LNCAP (cell line): ENCODE results near the gene PACS1.

Experiments
- TF ChIP-seq, protein P1 (sequence below): fragments of 450-650 bp; IDR thresholded peaks from 2 replicates; pipeline ENCODE4 v1.5.1; 2017; ENCODE audit warnings: mild to moderate bottlenecking

PACS1 gene

DNA sequence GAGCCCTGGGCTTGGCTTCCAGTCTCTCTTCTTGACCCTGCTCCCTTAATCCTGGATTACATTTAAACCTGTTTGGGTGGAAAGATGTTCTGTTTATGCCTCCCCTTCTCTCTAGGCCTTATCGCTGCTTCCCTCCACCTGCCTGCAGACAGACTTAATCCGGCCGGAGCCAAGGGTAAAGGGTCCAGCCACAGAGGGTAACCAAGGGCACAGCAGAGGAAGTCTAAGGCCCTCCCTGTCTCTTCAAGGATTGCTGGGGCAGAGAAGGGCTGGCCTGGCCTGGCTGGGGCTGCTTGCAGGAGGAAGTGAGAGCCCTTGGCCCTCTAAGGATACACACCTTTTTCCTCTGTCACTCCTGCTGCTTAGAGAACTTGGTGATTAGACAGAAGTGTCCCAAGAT, 23.2 kb upstream of the PACS1 start:
- TF ChIP-seq, protein P1, sequence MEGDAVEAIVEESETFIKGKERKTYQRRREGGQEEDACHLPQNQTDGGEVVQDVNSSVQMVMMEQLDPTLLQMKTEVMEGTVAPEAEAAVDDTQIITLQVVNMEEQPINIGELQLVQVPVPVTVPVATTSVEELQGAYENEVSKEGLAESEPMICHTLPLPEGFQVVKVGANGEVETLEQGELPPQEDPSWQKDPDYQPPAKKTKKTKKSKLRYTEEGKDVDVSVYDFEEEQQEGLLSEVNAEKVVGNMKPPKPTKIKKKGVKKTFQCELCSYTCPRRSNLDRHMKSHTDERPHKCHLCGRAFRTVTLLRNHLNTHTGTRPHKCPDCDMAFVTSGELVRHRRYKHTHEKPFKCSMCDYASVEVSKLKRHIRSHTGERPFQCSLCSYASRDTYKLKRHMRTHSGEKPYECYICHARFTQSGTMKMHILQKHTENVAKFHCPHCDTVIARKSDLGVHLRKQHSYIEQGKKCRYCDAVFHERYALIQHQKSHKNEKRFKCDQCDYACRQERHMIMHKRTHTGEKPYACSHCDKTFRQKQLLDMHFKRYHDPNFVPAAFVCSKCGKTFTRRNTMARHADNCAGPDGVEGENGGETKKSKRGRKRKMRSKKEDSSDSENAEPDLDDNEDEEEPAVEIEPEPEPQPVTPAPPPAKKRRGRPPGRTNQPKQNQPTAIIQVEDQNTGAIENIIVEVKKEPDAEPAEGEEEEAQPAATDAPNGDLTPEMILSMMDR, result no peak

DNA sequence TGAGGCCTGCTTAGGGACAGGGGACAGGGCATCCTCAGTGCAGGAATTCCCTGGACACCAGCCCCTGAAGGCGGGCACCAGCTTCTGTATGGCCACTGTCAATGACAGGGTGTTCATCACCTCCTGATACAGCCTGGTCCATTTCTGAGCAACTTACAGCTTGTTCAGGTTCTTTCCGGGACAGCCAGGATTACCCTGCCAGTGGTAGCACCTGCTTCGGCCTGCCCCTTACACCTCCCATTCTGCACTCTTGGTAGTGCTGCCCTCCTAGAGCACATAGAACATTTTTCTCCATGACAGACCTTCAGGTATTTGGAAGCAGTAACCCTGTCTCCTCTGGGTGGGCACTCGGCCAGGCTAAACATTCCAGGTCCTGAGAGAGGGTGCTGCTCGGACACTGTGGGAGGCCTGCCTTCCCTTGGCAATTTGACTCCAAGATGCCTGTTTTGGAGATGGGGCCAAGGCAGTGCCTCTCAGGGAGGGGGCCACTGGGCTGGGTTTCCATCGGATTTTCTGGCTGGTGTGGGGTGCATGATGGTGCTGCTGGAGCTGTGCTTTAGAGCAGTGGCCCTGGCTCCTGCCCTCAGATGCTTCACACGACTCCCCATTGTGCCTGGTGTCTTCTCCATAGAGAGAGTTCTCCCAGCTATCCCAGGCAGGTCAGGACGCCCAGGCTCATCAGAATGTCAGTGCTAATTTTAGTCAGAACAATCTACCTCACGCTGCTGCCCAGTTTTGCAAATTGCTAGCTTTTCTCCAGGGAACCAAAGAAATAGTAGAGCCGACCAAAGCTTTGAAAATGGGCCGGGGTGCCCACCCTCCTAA, 22.3 kb upstream of the PACS1 start:
- TF ChIP-seq, protein P1, result no peak

DNA sequence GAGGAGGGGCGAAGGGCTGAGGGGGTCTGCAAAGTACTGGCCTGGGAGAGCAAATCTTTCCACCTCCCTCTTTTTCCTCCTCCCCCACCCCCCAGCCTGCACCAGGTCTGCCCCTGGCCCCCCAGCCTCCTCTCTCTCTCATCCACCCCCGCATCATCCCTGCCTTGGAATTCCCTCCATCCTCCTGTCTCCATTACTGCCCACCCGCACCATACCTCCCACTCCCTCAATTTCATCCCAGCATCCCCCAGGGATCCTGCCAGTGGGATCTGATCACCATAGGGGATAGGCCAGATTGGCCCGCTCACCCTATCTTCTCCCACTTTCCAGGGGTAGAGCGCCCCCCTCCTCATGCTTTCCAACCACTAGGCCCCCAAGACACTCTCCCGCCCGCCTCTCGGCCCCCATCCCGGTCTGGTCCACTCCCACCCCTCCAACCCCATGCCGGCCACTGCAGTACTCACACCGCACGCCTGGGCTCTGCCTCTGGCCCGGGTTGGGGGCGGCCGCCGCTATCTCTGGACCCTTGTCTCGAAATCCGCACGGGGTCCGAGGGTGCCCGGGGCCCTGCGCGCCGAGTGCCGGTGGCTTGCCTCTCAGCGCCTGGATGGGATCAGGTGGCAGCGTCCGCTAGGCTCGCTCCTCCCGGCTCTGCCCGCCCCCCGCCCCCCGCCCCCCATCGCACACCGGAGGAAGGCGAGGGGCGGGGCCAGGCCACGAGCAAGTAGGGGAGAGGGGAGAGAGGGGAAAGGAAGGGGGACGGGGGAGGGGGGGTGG, 21.3 kb upstream of the PACS1 start, which contains the start of gene GAL3ST3:
GAL3ST3 (minus strand) TSS at position 615 of the 777 bp plus-strand sequence. CDS start 3,746 bp downstream, outside the sequence.
- TF ChIP-seq, protein P1, result no peak

DNA sequence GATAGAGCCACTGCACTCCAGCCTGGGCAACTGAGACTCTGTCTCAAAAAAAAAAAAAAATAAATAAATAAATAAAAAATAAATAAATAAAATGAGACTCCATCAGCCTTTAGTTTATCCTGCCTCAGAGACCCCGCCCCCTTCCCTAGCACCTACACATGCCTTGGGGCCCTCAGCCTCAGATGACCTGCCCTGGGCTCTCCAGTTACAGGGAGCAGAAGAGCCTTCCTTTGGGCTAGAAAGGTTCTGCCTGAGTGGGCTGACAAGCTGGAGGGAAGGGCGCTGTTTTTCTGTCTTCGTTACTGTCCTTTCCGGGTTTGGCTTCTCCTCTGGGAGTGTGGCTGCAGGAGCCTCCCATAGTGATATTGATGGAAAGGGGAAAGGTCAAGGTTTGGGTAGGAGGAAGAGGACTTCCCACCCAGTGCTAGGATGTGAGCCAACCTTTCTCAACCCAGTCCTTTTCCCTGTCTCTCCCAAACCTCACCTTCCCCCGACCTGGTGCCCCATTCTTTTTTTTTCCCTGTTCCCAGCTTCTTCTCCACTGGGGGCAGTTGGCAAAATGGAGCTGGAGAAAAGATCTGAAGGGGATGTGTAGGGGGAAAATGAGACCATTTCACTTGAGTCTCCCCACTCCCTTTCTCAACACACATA, 19.4 kb upstream of the PACS1 start:
- TF ChIP-seq, protein P1, result no peak

DNA sequence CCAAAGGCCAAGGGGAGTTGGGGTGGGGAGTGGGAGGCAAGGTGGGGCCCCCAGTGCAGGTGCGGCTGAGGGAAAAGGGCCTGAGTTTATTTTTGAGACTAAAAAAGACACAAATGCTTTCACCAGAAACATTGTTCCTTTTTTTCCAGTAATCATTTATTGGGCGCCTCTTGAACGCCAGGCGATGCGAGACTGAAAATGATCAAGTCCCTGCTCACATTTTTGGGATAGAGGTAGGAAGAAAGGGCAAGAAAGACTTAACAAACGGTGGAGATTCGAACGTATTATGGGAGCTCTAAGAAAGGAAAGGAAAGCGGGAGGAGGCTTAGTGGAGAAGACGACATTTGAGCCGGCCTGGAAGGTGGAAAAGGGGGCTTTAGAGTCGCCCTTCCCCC, 18.7 kb upstream of the PACS1 start:
- TF ChIP-seq, protein P1, result no peak

DNA sequence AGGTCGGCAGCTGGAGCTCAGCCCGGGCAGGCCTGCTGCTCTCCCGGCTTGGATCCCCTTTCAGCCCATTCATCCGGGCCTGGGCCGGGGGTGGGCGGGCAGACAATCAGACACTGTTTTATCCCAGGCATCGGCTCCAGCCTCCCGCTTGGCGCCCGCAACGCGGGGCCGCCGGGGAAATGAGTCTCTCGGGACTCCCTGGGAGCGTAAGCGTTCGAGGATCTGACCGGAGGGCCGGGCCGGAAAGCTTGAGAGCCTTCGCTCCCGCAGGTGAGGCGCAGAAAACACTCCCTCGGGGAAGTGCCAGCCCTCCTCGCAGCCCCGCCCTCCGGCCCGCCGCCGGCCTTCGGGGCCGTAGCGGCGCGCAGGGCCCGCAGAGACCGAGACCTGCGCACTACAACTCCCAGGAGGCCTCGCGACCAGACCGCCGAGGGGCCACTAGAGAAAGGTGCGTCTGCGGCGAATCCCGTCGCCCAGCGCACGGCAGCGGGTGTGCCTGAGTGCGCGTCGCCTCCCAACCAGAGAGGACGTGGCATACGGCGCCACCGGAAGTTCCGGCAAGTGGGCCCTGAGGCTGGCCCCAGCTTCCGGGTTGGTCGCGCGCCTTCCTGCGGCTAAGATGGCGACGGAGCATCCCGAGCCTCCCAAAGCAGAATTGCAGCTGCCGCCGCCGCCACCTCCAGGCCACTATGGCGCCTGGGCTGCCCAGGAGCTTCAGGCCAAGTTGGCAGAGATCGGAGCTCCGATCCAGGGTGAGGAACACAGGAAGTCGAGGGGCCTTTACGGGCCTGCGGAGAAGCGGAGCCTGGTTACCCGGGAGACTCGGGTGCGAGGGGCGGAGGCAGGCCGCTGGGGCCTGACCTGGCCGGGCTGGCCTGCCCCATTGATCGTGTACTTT, 18.1 kb upstream of the PACS1 start, which contains the start of gene SF3B2:
SF3B2 (plus strand) TSS at position 599 of the 898 bp plus-strand sequence; CDS start at position 620, 21 bp downstream.
- TF ChIP-seq, protein P1, result no peak
